Panc1 (cell line): ENCODE results near the gene CPNE4. TPM values are rescaled to one million over a fixed set of nuclear protein-coding genes. Genes with fewer than 3 reads are reported as not detected.

Experiments
- ATAC-seq: fragments of 200-7000 bp; cut with Tn5 transposase; 2 replicates; pipeline ENCODE4 v1.9.1; 2020; ENCODE audit warnings: mild to moderate bottlenecking, moderate library complexity
- BruUV-seq: library from RNA; stranded (reverse); fragments of 400-500 nt; replicated peaks from 2 replicates; lab custom pipeline; 2021; lab: Mats Ljungman, UMichigan
- CTCF ChIA-PET: fragments of 300-600 bp; sonication (Branson Sonifier 250); formaldehyde crosslinking; loops from one replicate; lab custom pipeline; 2022; ENCODE audit warnings: antibody characterized with exemption; lab: Charles Lee
- POLR2A ChIA-PET: fragments of 300-600 bp; sonication (Branson Sonifier 250); formaldehyde crosslinking; loops from one replicate; lab custom pipeline; 2022; ENCODE audit warnings: antibody characterized with exemption; lab: Charles Lee
- DNase-seq: peaks from one replicate; pipeline ENCODE4 v3.0.0-alpha.2; 2010; ENCODE audit warnings: low read depth, low spot score
- H3K27ac ChIP-seq: 2 replicates; pipeline ENCODE4 v1.5.1; 2011; ENCODE audit warnings: mild to moderate bottlenecking, low read length, inconsistent platforms
- H3K27me3 ChIP-seq: fragments of 200-500 bp; sonication (Bioruptor generic); 2 replicates; pipeline ENCODE4 v1.6.0; 2014; ENCODE audit warnings: low read length, inconsistent platforms; ENCODE audit not compliant: control insufficient read depth, insufficient read depth
- H3K36me3 ChIP-seq: fragments of 200-500 bp; sonication (Bioruptor generic); 2 replicates; pipeline ENCODE4 v1.5.1; 2014; ENCODE audit warnings: inconsistent platforms, mild to moderate bottlenecking, low read length, moderate library complexity; ENCODE audit not compliant: control insufficient read depth, insufficient read depth
- H3K4me1 ChIP-seq: 2 replicates; pipeline ENCODE4 v1.5.1; 2011; ENCODE audit warnings: inconsistent platforms, mild to moderate bottlenecking, low read length, moderate library complexity; ENCODE audit not compliant: control insufficient read depth, insufficient read depth
- H3K4me3 ChIP-seq, 2 experiments: 2 replicates each; pipeline ENCODE4 v1.5.1; 2011 to 2012; ENCODE audit warnings: low read depth in 2 of 2, low read length in 2 of 2, mild to moderate bottlenecking in 2 of 2, inconsistent platforms in 1 of 2, moderate library complexity in 1 of 2
- H3K9me3 ChIP-seq: fragments of 200-500 bp; sonication (Bioruptor generic); 2 replicates; pipeline ENCODE4 v1.5.1; 2014; ENCODE audit warnings: low read depth, mild to moderate bottlenecking, inconsistent platforms, low read length, moderate library complexity; ENCODE audit not compliant: control insufficient read depth, insufficient read depth
- POLR2AphosphoS5 ChIP-seq: IDR thresholded peaks from 2 replicates; pipeline ENCODE4 v1.6.1; 2012; ENCODE audit warnings: mild to moderate bottlenecking, low read depth, low read length, moderate library complexity
- SIN3A ChIP-seq: IDR thresholded peaks from 2 replicates; pipeline ENCODE4 v1.6.1; 2012; ENCODE audit warnings: low read depth, mild to moderate bottlenecking, low read length, moderate library complexity, borderline replicate concordance; ENCODE audit not compliant: insufficient read depth
- TCF7L2 ChIP-seq: IDR thresholded peaks from 2 replicates; pipeline ENCODE4 v1.6.1; 2011; ENCODE audit warnings: mild to moderate bottlenecking, low read depth, low read length, inconsistent platforms
- in situ Hi-C: cut with HindIII; loops from 2 replicates; pipeline ENCODE4 v1.10.0; 2016; ENCODE audit warnings: low sequenced_read_pairs, low pct_unique_long_range_greater_than_20kb
- intact Hi-C: fragments of 100-400 bp; cut with micrococcal nuclease; formaldehyde crosslinking; loops from one replicate; pipeline ENCODE4 v1.10.0; 2022; ENCODE audit not compliant: unreplicated experiment
- total RNA-seq: library from RNA; stranded (reverse); gene quantifications from one replicate; pipeline ENCODE4 v1.2.1, GENCODE V29; 2021; ENCODE audit not compliant: unreplicated experiment
- TF ChIP-seq, protein P1 (sequence below), 2 experiments: IDR thresholded peaks; 2 replicates each; pipeline ENCODE4 v1.6.1; 2011 to 2012; ENCODE audit warnings: low read depth in 2 of 2, control low read depth in 1 of 2, low read length in 1 of 2, mild to moderate bottlenecking in 1 of 2, moderate library complexity in 1 of 2; ENCODE audit not compliant: insufficient read depth in 1 of 2
- TF ChIP-seq, protein P2 (sequence below): fragments of 450-650 bp; IDR thresholded peaks from 2 replicates; pipeline ENCODE4 v1.5.1; 2017; ENCODE audit warnings: mild to moderate bottlenecking

Gene CPNE4
- total RNA-seq, 1 experiment from 2014 or later: not detected

DNA sequence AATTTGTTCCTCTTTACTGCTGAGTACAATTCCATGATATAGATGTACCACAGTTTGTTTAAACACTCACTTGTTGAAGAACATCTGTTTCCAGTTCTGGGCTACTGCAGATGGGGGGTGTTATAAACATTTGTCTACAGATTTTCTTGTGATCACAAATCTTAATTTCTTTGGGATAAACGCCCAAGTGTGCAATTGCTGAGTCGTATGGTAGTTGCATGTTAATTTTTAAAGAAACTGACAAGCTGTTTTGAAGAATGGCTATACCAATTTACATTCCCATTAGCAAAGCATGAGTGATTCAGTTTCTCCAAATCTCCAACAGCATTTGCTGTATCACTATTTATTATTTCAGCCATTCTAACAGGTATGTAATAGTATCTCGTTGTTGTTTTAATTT lies 290.0 kb downstream of the CPNE4 start:
- Histone ChIP-seq H3K4me3 (no peak overlapping the region), H3K27me3 (no peaks in the 10 kb centered on the region), H3K36me3 (no peaks in the 10 kb centered on the region), H3K27ac (no peak overlapping the region), H3K4me1 (no peaks in the 10 kb centered on the region), H3K9me3 (no peaks in the 10 kb centered on the region)
- DNase-seq: no peak
- intact Hi-C loops: no loop called here
- in situ Hi-C loops: no loop called here
- TF ChIP-seq POLR2AphosphoS5: no peak
- TF ChIP-seq, protein P1, sequence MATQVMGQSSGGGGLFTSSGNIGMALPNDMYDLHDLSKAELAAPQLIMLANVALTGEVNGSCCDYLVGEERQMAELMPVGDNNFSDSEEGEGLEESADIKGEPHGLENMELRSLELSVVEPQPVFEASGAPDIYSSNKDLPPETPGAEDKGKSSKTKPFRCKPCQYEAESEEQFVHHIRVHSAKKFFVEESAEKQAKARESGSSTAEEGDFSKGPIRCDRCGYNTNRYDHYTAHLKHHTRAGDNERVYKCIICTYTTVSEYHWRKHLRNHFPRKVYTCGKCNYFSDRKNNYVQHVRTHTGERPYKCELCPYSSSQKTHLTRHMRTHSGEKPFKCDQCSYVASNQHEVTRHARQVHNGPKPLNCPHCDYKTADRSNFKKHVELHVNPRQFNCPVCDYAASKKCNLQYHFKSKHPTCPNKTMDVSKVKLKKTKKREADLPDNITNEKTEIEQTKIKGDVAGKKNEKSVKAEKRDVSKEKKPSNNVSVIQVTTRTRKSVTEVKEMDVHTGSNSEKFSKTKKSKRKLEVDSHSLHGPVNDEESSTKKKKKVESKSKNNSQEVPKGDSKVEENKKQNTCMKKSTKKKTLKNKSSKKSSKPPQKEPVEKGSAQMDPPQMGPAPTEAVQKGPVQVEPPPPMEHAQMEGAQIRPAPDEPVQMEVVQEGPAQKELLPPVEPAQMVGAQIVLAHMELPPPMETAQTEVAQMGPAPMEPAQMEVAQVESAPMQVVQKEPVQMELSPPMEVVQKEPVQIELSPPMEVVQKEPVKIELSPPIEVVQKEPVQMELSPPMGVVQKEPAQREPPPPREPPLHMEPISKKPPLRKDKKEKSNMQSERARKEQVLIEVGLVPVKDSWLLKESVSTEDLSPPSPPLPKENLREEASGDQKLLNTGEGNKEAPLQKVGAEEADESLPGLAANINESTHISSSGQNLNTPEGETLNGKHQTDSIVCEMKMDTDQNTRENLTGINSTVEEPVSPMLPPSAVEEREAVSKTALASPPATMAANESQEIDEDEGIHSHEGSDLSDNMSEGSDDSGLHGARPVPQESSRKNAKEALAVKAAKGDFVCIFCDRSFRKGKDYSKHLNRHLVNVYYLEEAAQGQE (IDR thresholded peaks at IDR 0.05; ENCODE audit: insufficient read depth in 1 of 2, low read depth in 2 of 2, low read length in 1 of 2): no peak
- TF ChIP-seq, protein P2, sequence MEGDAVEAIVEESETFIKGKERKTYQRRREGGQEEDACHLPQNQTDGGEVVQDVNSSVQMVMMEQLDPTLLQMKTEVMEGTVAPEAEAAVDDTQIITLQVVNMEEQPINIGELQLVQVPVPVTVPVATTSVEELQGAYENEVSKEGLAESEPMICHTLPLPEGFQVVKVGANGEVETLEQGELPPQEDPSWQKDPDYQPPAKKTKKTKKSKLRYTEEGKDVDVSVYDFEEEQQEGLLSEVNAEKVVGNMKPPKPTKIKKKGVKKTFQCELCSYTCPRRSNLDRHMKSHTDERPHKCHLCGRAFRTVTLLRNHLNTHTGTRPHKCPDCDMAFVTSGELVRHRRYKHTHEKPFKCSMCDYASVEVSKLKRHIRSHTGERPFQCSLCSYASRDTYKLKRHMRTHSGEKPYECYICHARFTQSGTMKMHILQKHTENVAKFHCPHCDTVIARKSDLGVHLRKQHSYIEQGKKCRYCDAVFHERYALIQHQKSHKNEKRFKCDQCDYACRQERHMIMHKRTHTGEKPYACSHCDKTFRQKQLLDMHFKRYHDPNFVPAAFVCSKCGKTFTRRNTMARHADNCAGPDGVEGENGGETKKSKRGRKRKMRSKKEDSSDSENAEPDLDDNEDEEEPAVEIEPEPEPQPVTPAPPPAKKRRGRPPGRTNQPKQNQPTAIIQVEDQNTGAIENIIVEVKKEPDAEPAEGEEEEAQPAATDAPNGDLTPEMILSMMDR: no peak
- no peak for TF ChIP-seq TCF7L2
- no peak for TF ChIP-seq SIN3A
- CTCF ChIA-PET: no interaction called here
- POLR2A ChIA-PET: no interaction called here
- no peak for ATAC-seq
- no TSS peak for BruUV-seq

DNA sequence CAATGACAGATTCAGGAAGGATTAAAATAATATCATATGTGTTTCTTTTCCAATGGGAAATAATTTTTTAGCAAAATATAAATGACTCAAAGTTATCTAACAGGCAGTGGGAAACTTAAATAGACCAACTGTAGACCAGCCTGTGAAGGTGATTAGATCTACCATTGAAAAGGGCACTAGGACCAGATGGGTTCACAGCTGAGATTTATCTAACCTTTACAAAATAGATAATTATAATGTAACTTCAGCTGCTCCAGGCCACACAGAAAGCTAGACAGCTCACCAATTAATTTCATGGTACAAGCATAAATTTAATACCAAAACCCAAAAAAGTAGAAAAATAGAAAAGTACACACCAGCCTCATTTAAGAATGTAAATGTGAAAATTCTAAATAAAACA lies 291.7 kb downstream of the CPNE4 start:
- POLR2A ChIA-PET: no interaction called here
- Histone ChIP-seq H3K27me3 (no peaks in the 10 kb centered on the region), H3K9me3 (no peaks in the 10 kb centered on the region), H3K36me3 (no peaks in the 10 kb centered on the region), H3K27ac (no peak overlapping the region), H3K4me3 (no peak overlapping the region), H3K4me1 (no peaks in the 10 kb centered on the region)
- ATAC-seq: no peak
- in situ Hi-C loops: no loop called here
- DNase-seq: no peak
- TF ChIP-seq, protein P1 (IDR thresholded peaks at IDR 0.05; ENCODE audit: insufficient read depth in 1 of 2, low read depth in 2 of 2, low read length in 1 of 2): no peak
- TF ChIP-seq POLR2AphosphoS5: no peak
- no peak for TF ChIP-seq SIN3A
- TF ChIP-seq, protein P2: no peak
- TF ChIP-seq TCF7L2: no peak
- no TSS peak for BruUV-seq
- CTCF ChIA-PET: no interaction called here
- intact Hi-C loops: no loop called here
